NCI-H748 treated with DMSO at 0.1 percent for 48 hours (cell line): ENCODE results near the gene OBP2B.
"Not testable (repeated sequence)": the region's sequence is repeated elsewhere in the genome, so short reads cannot be mapped to it uniquely, and the experiment has no call there.

Experiments
- DNase-seq: peaks from one replicate; lab custom pipeline; 2025; lab: John Stamatoyannopoulos, UW

The OBP2B gene

GRCh38 chr9:133238272-133238850, 29.3 kb upstream of the OBP2B start:
- DNase-seq: no peak

GRCh38 chr9:133237035-133237731, 28.1 kb upstream of the OBP2B start:
- no peak for DNase-seq

GRCh38 chr9:133236291-133237034, 27.4 kb upstream of the OBP2B start:
- DNase-seq: not testable (repeated sequence)

- DNase-seq: no peak
Observed at GRCh38 chr9:133235549-133236222, 26.6 kb upstream of the OBP2B start.

GRCh38 chr9:133234577-133235322, 25.7 kb upstream of the OBP2B start:
- no peak for DNase-seq

GRCh38 chr9:133233681-133234432, 24.8 kb upstream of the OBP2B start:
- no peak for DNase-seq

- not testable (repeated sequence) for DNase-seq
Observed at GRCh38 chr9:133231934-133232568, 23.0 kb upstream of the OBP2B start.

GRCh38 chr9:133230514-133230913, 21.5 kb upstream of the OBP2B start:
- not testable (repeated sequence) for DNase-seq

GRCh38 chr9:133230093-133230492, 21.0 kb upstream of the OBP2B start:
- no peak for DNase-seq

GRCh38 chr9:133228474-133229193, 19.6 kb upstream of the OBP2B start:
- not testable (repeated sequence) for DNase-seq

- DNase-seq: not testable (repeated sequence)
Observed at GRCh38 chr9:133227996-133228395, 18.9 kb upstream of the OBP2B start.

- no peak for DNase-seq
Observed at GRCh38 chr9:133227242-133227860, 18.3 kb upstream of the OBP2B start.

GRCh38 chr9:133226219-133227171, 17.4 kb upstream of the OBP2B start:
- DNase-seq: no peak

GRCh38 chr9:133225171-133226011, 16.3 kb upstream of the OBP2B start:
- DNase-seq: no peak

GRCh38 chr9:133224762-133225161, 15.7 kb upstream of the OBP2B start:
- no peak for DNase-seq

GRCh38 chr9:133223159-133223756, 14.2 kb upstream of the OBP2B start:
- not testable (repeated sequence) for DNase-seq

- not testable (repeated sequence) for DNase-seq
Observed at GRCh38 chr9:133221994-133222393, 12.9 kb upstream of the OBP2B start.
